Measurements from ENCODE around the gene ANKRD53.
"Not testable (repeated sequence)": the region's sequence is repeated elsewhere in the genome, so short reads cannot be mapped to it uniquely, and the experiment has no call there.

Gene ANKRD53

DNA sequence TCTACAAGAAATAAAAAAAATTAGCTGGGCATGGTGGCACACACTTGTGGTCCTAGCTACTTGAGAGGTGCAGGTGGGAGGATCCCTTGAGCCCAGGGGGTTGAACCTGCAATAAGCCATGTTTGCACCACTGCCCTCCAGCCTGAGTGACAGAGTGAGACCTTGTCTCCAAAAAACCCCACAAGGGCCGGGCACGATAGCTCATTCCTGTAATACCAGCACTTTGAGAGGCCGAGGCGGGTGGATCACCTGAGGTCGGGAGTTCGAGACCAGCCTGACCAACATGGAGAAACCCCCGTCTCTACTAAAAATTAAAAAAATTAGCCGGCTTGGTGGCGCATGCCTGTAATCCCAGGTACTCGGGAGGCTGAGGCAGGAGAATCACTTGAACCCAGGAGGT lies 21.5 kb downstream of the ANKRD53 start:
- not testable (repeated sequence) for H3K27me3 Mint-ChIP-seq (ENCODE audit: low read depth); DNase-seq (ENCODE audit: low spot score); H3K36me3 Mint-ChIP-seq (ENCODE audit: low read depth); H3K27ac Mint-ChIP-seq; H3K9me3 Mint-ChIP-seq; H3K4me3 Mint-ChIP-seq
- H3K4me1 Mint-ChIP-seq (ENCODE audit: low read depth), result peaks cover 24% of the 10 kb centered on the region

DNA sequence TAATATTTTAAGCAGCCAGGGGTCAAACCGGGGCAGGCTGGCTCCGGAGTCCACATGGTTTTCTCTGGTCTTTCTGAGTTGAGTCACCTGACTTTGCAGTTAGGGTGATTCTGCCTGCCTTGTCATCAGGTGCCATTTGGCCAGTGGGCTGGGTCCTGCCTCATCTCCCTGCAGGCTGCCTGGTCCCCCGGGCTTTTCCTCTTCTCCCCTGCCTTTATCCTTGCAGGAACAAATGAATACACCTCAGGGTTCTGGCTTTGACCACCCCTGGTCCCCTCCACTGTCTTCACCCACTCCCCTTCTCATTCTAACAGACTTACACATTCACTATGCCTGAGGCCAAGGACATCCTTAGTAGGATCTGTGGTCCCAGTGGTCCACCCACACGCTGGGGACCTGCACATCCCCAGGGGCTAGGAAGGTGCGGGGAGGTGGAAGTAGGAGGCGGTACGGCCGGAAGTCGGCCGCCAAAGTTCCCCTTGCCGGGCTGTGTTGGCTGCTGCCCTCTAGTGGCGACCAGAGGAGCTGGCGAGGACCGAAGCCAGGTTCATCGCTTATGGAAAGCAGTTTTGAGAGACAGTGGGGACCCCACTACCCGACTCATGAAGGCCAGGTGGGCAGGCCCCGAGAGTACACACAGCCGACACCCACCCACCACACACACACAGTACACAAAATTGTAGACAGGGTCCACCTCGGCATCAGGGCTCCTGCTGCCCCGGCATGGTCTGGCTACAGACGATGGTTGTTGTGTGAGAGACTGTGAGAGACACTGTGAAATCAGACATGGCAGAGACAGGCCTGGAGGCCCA lies 22.6 kb downstream of the ANKRD53 start:
- Mint-ChIP-seq H3K27ac (peak overlapping the region; percentile 69), H3K4me1 (ENCODE audit: low read depth) (peaks cover 19% of the 10 kb centered on the region), H3K4me3 (peak overlapping the region; percentile 77), H3K27me3 (ENCODE audit: low read depth) (no peaks in the 10 kb centered on the region), H3K36me3 (ENCODE audit: low read depth) (no peaks in the 10 kb centered on the region), H3K9me3 (no peaks in the 10 kb centered on the region)
- DNase-seq (ENCODE audit: low spot score), result peak; percentile 76

GRCh38 chr2:71001592-71001927 lies 23.1 kb downstream of the ANKRD53 start:
- Mint-ChIP-seq H3K9me3 (no peaks in the 10 kb centered on the region), H3K4me3 (no peak overlapping the region), H3K27me3 (ENCODE audit: low read depth) (no peaks in the 10 kb centered on the region), H3K36me3 (ENCODE audit: low read depth) (no peaks in the 10 kb centered on the region), H3K27ac (no peak overlapping the region), H3K4me1 (ENCODE audit: low read depth) (peaks cover 19% of the 10 kb centered on the region)
- DNase-seq (ENCODE audit: low spot score), result no peak

DNA sequence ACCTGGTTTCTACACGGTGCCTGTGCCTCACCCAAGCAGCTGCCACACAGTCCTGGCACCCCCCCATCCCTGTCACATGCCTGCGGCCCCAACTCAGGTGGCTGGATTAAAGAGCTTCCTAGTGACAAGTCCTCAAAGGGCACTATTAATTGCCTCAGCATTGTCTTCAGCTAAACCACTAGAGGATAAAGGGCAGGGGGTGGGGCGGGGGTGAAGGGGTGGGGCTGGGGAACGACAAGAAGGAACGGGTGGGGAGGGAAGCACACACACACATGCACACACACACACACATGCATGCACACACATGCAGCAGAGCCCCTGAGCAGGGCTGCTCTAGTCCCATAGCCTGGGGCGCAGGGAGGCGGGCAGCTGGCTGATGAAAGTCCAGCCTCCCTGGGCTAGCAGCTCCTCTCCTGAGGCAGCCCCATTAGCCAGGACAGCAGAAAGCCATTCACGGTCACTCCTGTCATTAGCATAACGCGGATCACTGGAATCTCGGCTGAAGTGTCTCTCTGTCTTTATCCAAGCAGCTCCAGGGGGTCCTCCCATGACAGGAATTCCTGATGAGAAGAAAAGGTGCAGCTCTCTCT lies 23.6 kb downstream of the ANKRD53 start:
- peaks cover 19% of the 10 kb centered on the region for H3K4me1 Mint-ChIP-seq (ENCODE audit: low read depth)
- no peak overlapping the region for H3K4me3 Mint-ChIP-seq
- no peak overlapping the region for H3K27ac Mint-ChIP-seq
- DNase-seq (ENCODE audit: low spot score), result no peak
- H3K27me3 Mint-ChIP-seq (ENCODE audit: low read depth), result no peaks in the 10 kb centered on the region
- H3K36me3 Mint-ChIP-seq (ENCODE audit: low read depth), result no peaks in the 10 kb centered on the region
- no peaks in the 10 kb centered on the region for H3K9me3 Mint-ChIP-seq

DNA sequence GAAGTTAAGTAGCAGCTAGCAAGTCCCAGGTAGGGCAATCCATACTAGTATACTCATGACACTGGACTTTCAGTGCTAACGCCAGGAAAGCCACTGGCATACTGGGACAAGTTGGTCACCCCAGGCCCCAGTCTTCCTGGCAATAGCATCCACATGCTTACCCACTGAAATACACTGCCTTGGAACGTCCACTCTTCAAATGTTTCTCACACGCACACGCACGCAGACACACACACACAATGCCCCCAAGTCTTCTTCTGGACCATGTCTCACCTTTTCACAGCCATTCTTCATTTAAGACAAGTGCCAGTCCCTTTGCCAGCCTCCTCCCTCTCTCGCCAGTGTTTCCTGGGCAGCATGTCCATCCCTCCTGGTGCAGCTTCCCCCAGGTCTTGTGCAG lies 25.0 kb downstream of the ANKRD53 start:
- Mint-ChIP-seq H3K36me3 (ENCODE audit: low read depth) (no peaks in the 10 kb centered on the region), H3K4me1 (ENCODE audit: low read depth) (peaks cover 19% of the 10 kb centered on the region), H3K27ac (no peak overlapping the region), H3K27me3 (ENCODE audit: low read depth) (no peaks in the 10 kb centered on the region), H3K9me3 (no peaks in the 10 kb centered on the region), H3K4me3 (no peak overlapping the region)
- DNase-seq (ENCODE audit: low spot score), result no peak

DNA sequence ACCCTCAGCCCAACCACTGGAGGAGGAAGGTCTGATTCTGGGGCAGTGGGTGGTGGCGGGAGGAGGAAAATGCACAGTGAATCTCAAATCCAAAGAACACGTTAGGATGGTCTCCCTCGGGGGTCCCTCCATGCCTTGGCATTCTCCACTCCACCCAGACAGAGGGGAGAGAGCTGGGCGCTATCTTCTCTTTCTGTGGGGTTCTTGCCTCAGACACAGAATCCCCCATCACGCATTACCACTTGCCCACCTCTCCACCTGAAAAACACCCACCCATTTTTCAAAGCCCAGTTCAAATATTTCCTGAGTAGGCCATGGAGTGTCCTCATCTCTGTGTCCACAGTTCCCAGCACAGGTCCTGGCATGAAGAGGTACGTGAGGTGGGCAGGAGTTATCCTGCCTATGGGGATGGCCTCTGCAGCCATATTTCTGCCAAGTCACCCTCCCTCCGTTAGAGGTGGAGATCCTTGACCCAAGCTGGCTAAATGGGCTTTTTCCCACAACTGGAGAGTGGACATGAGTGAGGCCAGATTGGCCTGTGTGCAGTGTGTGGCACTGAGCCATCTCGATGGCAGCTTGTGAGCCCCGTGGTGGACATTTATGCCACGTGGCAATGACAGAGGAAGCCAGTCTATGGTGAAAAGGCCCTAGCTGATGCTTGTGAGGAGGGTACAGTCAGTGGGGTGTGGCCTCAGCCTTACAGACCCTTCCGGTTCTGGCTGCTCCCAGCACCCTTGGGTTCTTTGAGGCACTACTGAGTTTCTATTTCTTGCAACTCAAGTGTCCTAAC lies 25.7 kb downstream of the ANKRD53 start:
- Mint-ChIP-seq H3K4me1 (ENCODE audit: low read depth) (peaks cover 19% of the 10 kb centered on the region), H3K27me3 (ENCODE audit: low read depth) (no peaks in the 10 kb centered on the region), H3K9me3 (no peaks in the 10 kb centered on the region), H3K36me3 (ENCODE audit: low read depth) (no peaks in the 10 kb centered on the region), H3K27ac (no peak overlapping the region), H3K4me3 (no peak overlapping the region)
- DNase-seq (ENCODE audit: low spot score), result no peak

GRCh38 chr2:71004857-71005256 lies 26.4 kb downstream of the ANKRD53 start:
- Mint-ChIP-seq H3K4me3 (no peak overlapping the region), H3K27ac (no peak overlapping the region), H3K4me1 (ENCODE audit: low read depth) (peaks cover 14% of the 10 kb centered on the region), H3K27me3 (ENCODE audit: low read depth) (peaks cover 2% of the 10 kb centered on the region), H3K36me3 (ENCODE audit: low read depth) (no peaks in the 10 kb centered on the region), H3K9me3 (no peaks in the 10 kb centered on the region)
- no peak for DNase-seq (ENCODE audit: low spot score)

DNA sequence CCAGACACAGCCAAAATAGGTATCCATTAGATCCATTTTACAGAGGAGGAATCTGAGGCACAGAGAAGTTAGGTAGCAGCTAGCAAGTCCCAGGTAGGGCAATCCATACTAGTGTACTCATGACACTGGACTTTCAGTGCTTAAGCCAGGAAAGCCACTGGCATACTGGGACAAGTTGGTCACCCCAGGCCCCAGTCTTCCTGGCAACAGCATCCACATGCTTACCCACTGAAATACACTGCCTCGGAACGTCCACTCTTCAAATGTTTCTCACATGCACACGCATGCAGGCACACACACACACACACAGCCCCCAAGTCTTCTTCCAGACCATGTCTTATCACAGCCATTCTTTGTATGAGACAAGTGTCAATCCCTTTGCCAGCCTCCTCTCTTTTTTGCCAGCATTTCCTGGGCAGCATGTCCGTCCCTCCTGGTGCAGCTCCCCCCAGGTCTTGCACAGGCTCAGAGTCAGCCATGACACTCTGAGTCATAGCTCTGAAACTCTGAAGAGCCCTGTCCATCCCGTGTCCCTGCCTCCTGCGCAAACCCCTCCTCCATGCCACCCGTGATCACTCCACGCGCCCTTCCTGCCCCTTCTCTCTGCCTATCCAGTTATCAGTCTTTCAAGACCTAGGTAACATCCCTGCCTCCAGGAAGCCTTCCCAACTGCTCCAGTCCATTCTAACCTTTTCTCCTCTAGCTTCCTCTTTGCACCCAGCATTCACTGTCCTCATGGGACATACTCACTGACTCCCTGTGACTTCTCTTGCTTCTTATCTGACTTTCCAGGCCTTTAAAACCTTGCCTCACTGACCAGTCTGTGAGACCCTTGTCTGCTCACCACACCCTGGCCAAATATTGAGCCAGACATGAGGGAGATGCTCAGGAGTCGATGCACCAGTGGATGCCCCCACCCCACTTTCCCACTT lies 27.1 kb downstream of the ANKRD53 start:
- peaks cover 11% of the 10 kb centered on the region for H3K4me1 Mint-ChIP-seq (ENCODE audit: low read depth)
- DNase-seq (ENCODE audit: low spot score), result no peak
- peaks cover 3% of the 10 kb centered on the region for H3K27me3 Mint-ChIP-seq (ENCODE audit: low read depth)
- no peak overlapping the region for H3K27ac Mint-ChIP-seq
- no peaks in the 10 kb centered on the region for H3K9me3 Mint-ChIP-seq
- H3K36me3 Mint-ChIP-seq (ENCODE audit: low read depth), result no peaks in the 10 kb centered on the region
- no peak overlapping the region for H3K4me3 Mint-ChIP-seq

GRCh38 chr2:71006323-71006722 lies 27.9 kb downstream of the ANKRD53 start:
- Mint-ChIP-seq H3K4me3 (no peak overlapping the region), H3K27ac (no peak overlapping the region), H3K27me3 (ENCODE audit: low read depth) (peaks cover 3% of the 10 kb centered on the region), H3K4me1 (ENCODE audit: low read depth) (peaks cover 4% of the 10 kb centered on the region), H3K9me3 (no peaks in the 10 kb centered on the region), H3K36me3 (ENCODE audit: low read depth) (no peaks in the 10 kb centered on the region)
- DNase-seq (ENCODE audit: low spot score), result no peak

DNA sequence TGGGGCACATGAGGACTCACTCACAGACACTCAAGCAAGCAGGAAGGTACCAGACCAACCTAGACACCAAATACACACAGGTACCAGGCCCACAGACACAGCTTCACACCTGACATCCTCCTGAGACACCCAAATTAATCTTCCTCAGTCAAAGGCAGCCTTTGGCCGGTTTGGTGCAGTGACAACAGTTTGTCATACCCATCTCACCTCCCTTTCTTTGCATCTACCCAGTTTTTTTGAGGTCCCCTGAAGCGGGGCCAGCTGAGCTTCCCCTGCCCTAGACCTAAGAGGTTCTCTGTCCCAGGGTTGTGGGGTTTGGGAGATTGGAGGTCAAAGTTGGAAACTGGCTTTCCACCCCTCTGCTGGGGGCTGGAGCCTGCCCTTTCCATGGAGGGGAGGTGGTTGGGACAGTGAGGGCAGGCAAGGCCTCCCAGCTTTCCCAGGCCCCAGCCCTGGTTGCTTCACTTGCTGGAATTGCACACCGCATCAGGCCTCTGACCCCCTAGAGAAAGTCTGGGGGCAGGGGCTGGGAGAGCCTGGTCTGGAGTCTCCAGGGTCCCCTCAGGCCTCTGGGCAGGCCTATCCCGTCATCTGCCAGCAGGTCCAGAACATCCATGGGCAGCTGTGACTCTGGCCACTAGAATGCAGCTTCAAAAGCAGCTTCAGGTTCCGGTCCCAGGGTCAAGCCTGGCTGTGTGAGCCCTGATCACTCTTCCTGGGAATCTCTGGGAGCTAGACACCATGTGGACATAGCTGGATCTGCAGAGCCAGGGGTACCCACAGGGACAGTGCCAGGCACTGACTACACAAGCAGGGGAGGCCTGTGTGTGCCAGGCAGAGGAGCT lies 28.7 kb downstream of the ANKRD53 start:
- H3K4me1 Mint-ChIP-seq (ENCODE audit: low read depth), result no peaks in the 10 kb centered on the region
- DNase-seq (ENCODE audit: low spot score), result no peak
- no peaks in the 10 kb centered on the region for H3K9me3 Mint-ChIP-seq
- H3K36me3 Mint-ChIP-seq (ENCODE audit: low read depth), result no peaks in the 10 kb centered on the region
- peaks cover 3% of the 10 kb centered on the region for H3K27me3 Mint-ChIP-seq (ENCODE audit: low read depth)
- no peak overlapping the region for H3K4me3 Mint-ChIP-seq
- H3K27ac Mint-ChIP-seq, result no peak overlapping the region

DNA sequence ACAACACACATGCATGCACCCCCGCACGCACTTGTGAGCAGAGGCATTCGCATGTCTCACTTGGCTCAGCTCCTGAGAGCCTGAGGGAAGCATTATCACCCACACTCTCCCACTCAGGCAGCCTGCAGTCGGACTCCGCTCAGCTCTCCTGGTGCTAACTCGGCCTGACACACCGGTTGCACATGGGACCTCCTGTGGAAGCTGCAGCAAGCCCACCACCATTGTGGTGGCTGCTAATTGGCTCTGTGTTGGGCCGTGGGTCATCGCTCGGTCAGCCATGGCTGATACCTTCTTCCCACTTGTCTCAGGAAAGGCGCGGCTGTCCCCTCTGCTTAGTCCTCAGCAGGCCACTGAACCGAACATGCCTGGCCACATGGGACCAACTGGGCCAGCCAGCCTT lies 29.9 kb downstream of the ANKRD53 start:
- Mint-ChIP-seq H3K4me1 (ENCODE audit: low read depth) (no peaks in the 10 kb centered on the region), H3K9me3 (no peaks in the 10 kb centered on the region), H3K4me3 (no peak overlapping the region), H3K27me3 (ENCODE audit: low read depth) (peaks cover 3% of the 10 kb centered on the region), H3K27ac (no peak overlapping the region), H3K36me3 (ENCODE audit: low read depth) (no peaks in the 10 kb centered on the region)
- no peak for DNase-seq (ENCODE audit: low spot score)

GRCh38 chr2:71011786-71012185 lies 33.4 kb downstream of the ANKRD53 start:
- DNase-seq (ENCODE audit: low spot score); H3K27ac Mint-ChIP-seq; H3K36me3 Mint-ChIP-seq (ENCODE audit: low read depth); H3K9me3 Mint-ChIP-seq; H3K4me1 Mint-ChIP-seq (ENCODE audit: low read depth); H3K4me3 Mint-ChIP-seq; H3K27me3 Mint-ChIP-seq (ENCODE audit: low read depth): not testable (repeated sequence)

DNA sequence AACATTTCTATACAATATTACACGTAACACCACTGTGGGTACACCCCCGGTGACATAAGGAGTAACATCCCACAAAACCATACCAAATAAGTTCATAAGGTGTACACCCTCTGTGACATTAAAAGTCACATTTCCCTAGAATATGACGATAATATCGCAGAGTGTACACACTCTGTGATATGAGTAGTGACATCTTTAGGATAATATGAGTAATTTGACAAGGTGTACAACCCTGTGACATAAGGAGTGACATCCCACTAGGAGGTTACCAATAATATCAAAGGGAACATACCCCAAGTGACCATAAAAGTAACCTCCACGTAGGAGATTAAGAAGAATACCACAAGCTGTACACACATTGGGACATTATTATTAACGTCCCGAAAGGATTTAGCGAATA lies 40.2 kb downstream of the ANKRD53 start:
- Mint-ChIP-seq H3K4me3 (no peak overlapping the region), H3K36me3 (ENCODE audit: low read depth) (no peaks in the 10 kb centered on the region), H3K27me3 (ENCODE audit: low read depth) (no peaks in the 10 kb centered on the region), H3K27ac (no peak overlapping the region), H3K4me1 (ENCODE audit: low read depth) (peaks cover 6% of the 10 kb centered on the region), H3K9me3 (no peaks in the 10 kb centered on the region)
- no peak for DNase-seq (ENCODE audit: low spot score)

Data from T-helper 2 cell treated with Interferon-gamma antibody and Interleukin-4, amounts not matched to agents 5 μg/mL and 100 μg/mL, for 36 hours (primary cell).